Thymus (tissue), 2 donors: ENCODE results near the gene MAST3. TPM values are rescaled to one million over a fixed set of nuclear protein-coding genes. Genes with fewer than 3 reads are reported as not detected.

ENCODE experiments used
- polyA plus RNA-seq: library from polyadenylated mRNA; stranded (reverse); fragments of 200-250 nt; gene quantifications from one replicate; pipeline ENCODE4 v1.2.3, GENCODE V29; 2013
- total RNA-seq: library from RNA; stranded (reverse); fragments of 120-200 nt; gene quantifications from one replicate; pipeline ENCODE4 v1.2.4, GENCODE V29; 2013
- donor health status: healthy.

The MAST3 gene
- total and polyA plus RNA-seq, 2 donors = 2.0 to 8.9 TPM

Other genes with a start within 250 kb of the MAST3 start
- 16.1 TPM for gene JAK3, start 249.8 kb upstream of the MAST3 start, total RNA-seq
- 50.4 TPM for gene JAK3, start 249.8 kb upstream of the MAST3 start, polyA plus RNA-seq
- gene RPL18A, start 237.9 kb upstream of the MAST3 start, total RNA-seq = 2,271 TPM
- 2,901 TPM for gene RPL18A, start 237.9 kb upstream of the MAST3 start, polyA plus RNA-seq
- gene SLC5A5, start 225.8 kb upstream of the MAST3 start, total RNA-seq = 0.09 TPM
- 0.25 TPM for gene SLC5A5, start 225.8 kb upstream of the MAST3 start, polyA plus RNA-seq
- gene CCDC124, start 164.8 kb upstream of the MAST3 start, total RNA-seq = 23.8 TPM
- 78.8 TPM for gene CCDC124, start 164.8 kb upstream of the MAST3 start, polyA plus RNA-seq
- gene KCNN1, start 130.7 kb upstream of the MAST3 start, total RNA-seq = 1.3 TPM
- gene KCNN1, start 130.7 kb upstream of the MAST3 start, polyA plus RNA-seq = 0.27 TPM
- gene ARRDC2, start 89.6 kb upstream of the MAST3 start, total RNA-seq = 17.8 TPM
- 172 TPM for gene ARRDC2, start 89.6 kb upstream of the MAST3 start, polyA plus RNA-seq
- 7.4 TPM for gene IL12RB1, start 10.8 kb upstream of the MAST3 start, total RNA-seq
- gene IL12RB1, start 10.8 kb upstream of the MAST3 start, polyA plus RNA-seq = 3.7 TPM
- gene PIK3R2, start 55.4 kb downstream of the MAST3 start, total RNA-seq = 6.5 TPM
- 15.1 TPM for gene PIK3R2, start 55.4 kb downstream of the MAST3 start, polyA plus RNA-seq
- 148 TPM for gene IFI30, start 76.0 kb downstream of the MAST3 start, total RNA-seq
- gene IFI30, start 76.0 kb downstream of the MAST3 start, polyA plus RNA-seq = 237 TPM
- 6.8 TPM for gene MPV17L2, start 95.4 kb downstream of the MAST3 start, total RNA-seq
- gene MPV17L2, start 95.4 kb downstream of the MAST3 start, polyA plus RNA-seq = 13.4 TPM
- 0.52 TPM for gene RAB3A, start 106.3 kb downstream of the MAST3 start, total RNA-seq
- gene RAB3A, start 106.3 kb downstream of the MAST3 start, polyA plus RNA-seq = 1.0 TPM
- 0.05 TPM for gene PDE4C, start 128.7 kb downstream of the MAST3 start, total RNA-seq
- 0.34 TPM for gene PDE4C, start 128.7 kb downstream of the MAST3 start, polyA plus RNA-seq
- gene IQCN, start 176.7 kb downstream of the MAST3 start, total RNA-seq = 0.57 TPM
- 5.0 TPM for gene IQCN, start 176.7 kb downstream of the MAST3 start, polyA plus RNA-seq
- gene JUND, start 183.8 kb downstream of the MAST3 start, total RNA-seq = 65.8 TPM
- gene JUND, start 183.8 kb downstream of the MAST3 start, polyA plus RNA-seq = 88.3 TPM
- gene LSM4, start 225.3 kb downstream of the MAST3 start, total RNA-seq = 190 TPM
- gene LSM4, start 225.3 kb downstream of the MAST3 start, polyA plus RNA-seq = 147 TPM
- gene PGPEP1, start 242.8 kb downstream of the MAST3 start, total RNA-seq = 13.3 TPM
- 14.8 TPM for gene PGPEP1, start 242.8 kb downstream of the MAST3 start, polyA plus RNA-seq